Fibroblast of villous mesenchyme (primary cell): ENCODE results near the gene CKMT2. TPM values are rescaled to one million over a fixed set of nuclear protein-coding genes. Genes with fewer than 3 reads are reported as not detected.

Source experiments
- DNase-seq: peaks from one replicate; pipeline ENCODE4 v3.0.0-alpha.2; 2010; ENCODE audit warnings: low read depth
- H3K4me3 ChIP-seq: 2 replicates; pipeline ENCODE4 v1.5.1; 2011; ENCODE audit warnings: low read depth, mild to moderate bottlenecking, low read length
- total RNA-seq: library from RNA; depleted of rRNA; stranded (reverse); fragments of >200 nt; gene quantifications from 2 replicates; pipeline ENCODE4 v1.2.3, GENCODE V29; 2012
- TF ChIP-seq, protein P1 (sequence below): IDR thresholded peaks from 2 replicates; pipeline ENCODE4 v1.5.1; 2012; ENCODE audit warnings: low read depth, mild to moderate bottlenecking, low read length; ENCODE audit not compliant: insufficient read depth

The CKMT2 gene
- total RNA-seq, 1 donor: 0.43 TPM

DNA sequence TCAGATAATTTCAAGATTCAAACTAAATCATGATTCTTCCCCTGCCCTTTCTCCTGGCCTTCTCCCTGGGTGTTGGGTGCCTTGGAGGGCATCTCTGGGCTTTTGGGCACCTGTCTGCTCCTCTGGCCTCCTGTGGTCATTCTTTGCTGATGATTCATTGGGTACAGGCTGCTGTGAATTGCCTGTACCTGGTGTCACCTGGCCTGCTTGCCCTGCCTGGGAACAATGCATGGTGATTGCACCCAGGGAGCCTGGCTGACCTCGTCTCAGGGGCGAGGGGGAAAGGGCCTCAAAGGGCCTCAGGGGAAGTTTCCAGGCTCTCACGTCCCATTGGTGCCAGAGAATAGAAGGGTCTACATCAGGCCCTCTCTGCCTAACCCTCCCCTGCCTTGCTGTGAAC lies 20.1 kb upstream of the CKMT2 start:
- H3K4me3 ChIP-seq: no peak overlapping the region
- DNase-seq: no peak
- TF ChIP-seq, protein P1, sequence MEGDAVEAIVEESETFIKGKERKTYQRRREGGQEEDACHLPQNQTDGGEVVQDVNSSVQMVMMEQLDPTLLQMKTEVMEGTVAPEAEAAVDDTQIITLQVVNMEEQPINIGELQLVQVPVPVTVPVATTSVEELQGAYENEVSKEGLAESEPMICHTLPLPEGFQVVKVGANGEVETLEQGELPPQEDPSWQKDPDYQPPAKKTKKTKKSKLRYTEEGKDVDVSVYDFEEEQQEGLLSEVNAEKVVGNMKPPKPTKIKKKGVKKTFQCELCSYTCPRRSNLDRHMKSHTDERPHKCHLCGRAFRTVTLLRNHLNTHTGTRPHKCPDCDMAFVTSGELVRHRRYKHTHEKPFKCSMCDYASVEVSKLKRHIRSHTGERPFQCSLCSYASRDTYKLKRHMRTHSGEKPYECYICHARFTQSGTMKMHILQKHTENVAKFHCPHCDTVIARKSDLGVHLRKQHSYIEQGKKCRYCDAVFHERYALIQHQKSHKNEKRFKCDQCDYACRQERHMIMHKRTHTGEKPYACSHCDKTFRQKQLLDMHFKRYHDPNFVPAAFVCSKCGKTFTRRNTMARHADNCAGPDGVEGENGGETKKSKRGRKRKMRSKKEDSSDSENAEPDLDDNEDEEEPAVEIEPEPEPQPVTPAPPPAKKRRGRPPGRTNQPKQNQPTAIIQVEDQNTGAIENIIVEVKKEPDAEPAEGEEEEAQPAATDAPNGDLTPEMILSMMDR: no peak

DNA sequence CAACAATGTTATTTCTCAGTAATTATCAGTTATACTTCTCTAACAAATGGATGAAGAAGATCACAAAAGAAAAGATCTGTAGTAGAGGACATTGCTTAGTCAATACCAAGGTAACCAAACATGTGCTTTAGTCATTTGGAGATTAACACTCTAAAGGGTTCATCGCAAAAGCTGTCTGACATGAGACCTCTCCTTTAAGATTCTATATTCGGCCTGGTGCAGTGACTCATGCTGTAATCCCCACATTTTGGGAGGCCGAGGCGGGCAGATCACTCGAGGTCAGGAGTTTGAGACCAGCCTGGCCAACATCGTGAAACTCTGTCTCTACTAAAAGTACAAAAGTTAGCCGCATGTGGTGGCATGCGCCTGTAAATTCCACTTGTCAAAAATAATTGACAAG lies 18.3 kb upstream of the CKMT2 start:
- no peak for DNase-seq
- TF ChIP-seq, protein P1: no peak
- H3K4me3 ChIP-seq: no peak overlapping the region

- TF ChIP-seq, protein P1: no peak
Observed at GRCh38 chr5:81216152-81216551, 17.0 kb upstream of the CKMT2 start.

DNA sequence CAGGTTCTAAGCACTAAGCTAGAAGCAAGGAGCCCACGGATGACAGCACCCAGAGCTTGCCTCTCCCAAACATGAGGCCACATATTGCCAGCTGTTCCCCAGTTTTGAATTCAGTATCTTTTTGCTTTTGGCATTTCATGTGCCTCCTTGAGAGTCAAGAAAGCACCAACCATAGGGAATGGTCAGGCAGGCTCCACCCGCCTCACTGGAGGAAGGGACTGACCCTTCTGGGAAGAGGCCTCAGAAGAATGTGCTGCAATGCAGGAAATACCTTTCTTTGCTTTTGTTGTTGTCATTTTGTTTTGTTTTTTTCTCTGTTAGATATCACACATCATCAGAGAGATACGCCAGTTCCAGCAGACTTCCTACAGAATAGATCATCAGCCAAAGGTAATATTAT lies 13.7 kb upstream of the CKMT2 start:
- peak; percentile 13 for DNase-seq
- H3K4me3 ChIP-seq: no peak overlapping the region
- TF ChIP-seq, protein P1: no peak

More at GRCh38 chr5:81216152-81216551, 17.0 kb upstream of the CKMT2 start:
- no peak for DNase-seq
- H3K4me3 ChIP-seq: no peak overlapping the region

- DNase-seq: no peak
- TF ChIP-seq, protein P1: no peak
- no peak overlapping the region for H3K4me3 ChIP-seq
Observed at GRCh38 chr5:81222285-81222684, 10.8 kb upstream of the CKMT2 start.

GRCh38 chr5:81225463-81225862 lies 7.7 kb upstream of the CKMT2 start:
- no peak overlapping the region for H3K4me3 ChIP-seq
- TF ChIP-seq, protein P1: no peak
- DNase-seq: no peak

- DNase-seq: no peak
- TF ChIP-seq, protein P1: no peak
- no peak overlapping the region for H3K4me3 ChIP-seq
Observed at GRCh38 chr5:81226286-81226685, 6.8 kb upstream of the CKMT2 start.
